HepG2 (cell line): ENCODE results near the gene GNL3. TPM values are rescaled to one million over a fixed set of nuclear protein-coding genes. Genes with fewer than 3 reads are reported as not detected.

Source experiments
- AHR ChIP-seq: IDR thresholded peaks from 2 replicates; pipeline ENCODE4 v1.6.1; 2018; ENCODE audit warnings: missing genetic modification reagents, missing compliant biosample characterization
- ETV6 ChIP-seq: sonication (generic); formaldehyde crosslinking; conservative IDR thresholded peaks from 2 replicates; pipeline ENCODE4 v1.4.0; 2020; ENCODE audit warnings: missing genetic modification reagents
- MED8 ChIP-seq: sonication (generic); formaldehyde crosslinking; IDR thresholded peaks from 2 replicates; pipeline ENCODE4 v1.8.1; 2023; ENCODE audit warnings: mild to moderate bottlenecking, missing genetic modification reagents; ENCODE audit not compliant: insufficient replicate concordance
- NFKBIZ ChIP-seq: IDR thresholded peaks from 2 replicates; pipeline ENCODE4 v1.6.1; 2018; ENCODE audit warnings: missing genetic modification reagents, missing compliant biosample characterization
- NFYC ChIP-seq: IDR thresholded peaks from 2 replicates; pipeline ENCODE4 v1.6.1; 2016; ENCODE audit warnings: missing genetic modification reagents, missing compliant biosample characterization
- NR1H2 ChIP-seq: sonication (generic); formaldehyde crosslinking; IDR thresholded peaks from 2 replicates; pipeline ENCODE4 v1.8.1; 2022; ENCODE audit warnings: low read depth, missing genetic modification reagents, borderline replicate concordance
- NR2F1 ChIP-seq, 2 experiments: fragments of 450-650 bp in 1 of 2; formaldehyde crosslinking in 1 of 2; IDR thresholded peaks; 2 replicates each; pipeline versions ENCODE4 v1.5.0 to v1.6.1; 2016 to 2020; ENCODE audit warnings: mild to moderate bottlenecking in 1 of 2, missing compliant biosample characterization in 1 of 2, missing genetic modification reagents in 1 of 2, moderate library complexity in 1 of 2
- NR2F2 ChIP-seq: IDR thresholded peaks from 2 replicates; pipeline ENCODE4 v1.6.1; 2012; ENCODE audit warnings: low read depth, inconsistent platforms, borderline replicate concordance
- POLR2A ChIP-seq, 2 experiments: IDR thresholded peaks; 2 replicates each; pipeline ENCODE4 v1.6.1; 2011; ENCODE audit warnings: low read depth in 2 of 2, low read length in 2 of 2, mild to moderate bottlenecking in 1 of 2, moderate library complexity in 1 of 2; ENCODE audit not compliant: insufficient read depth in 1 of 2
- RAD21 ChIP-seq: fragments of 450-650 bp; formaldehyde crosslinking; IDR thresholded peaks from 2 replicates; pipeline ENCODE4 v1.5.0; 2020; ENCODE audit warnings: mild to moderate bottlenecking
- REPIN1 ChIP-seq: sonication (generic); formaldehyde crosslinking; IDR thresholded peaks from 2 replicates; pipeline ENCODE4 v1.8.0; 2022; ENCODE audit warnings: missing genetic modification reagents, low read depth, mild to moderate bottlenecking, borderline replicate concordance
- RFX1 ChIP-seq: fragments of 450-650 bp; IDR thresholded peaks from 2 replicates; pipeline ENCODE4 v1.6.1; 2017
- STAT5B ChIP-seq: sonication (generic); formaldehyde crosslinking; IDR thresholded peaks from 2 replicates; pipeline ENCODE4 v1.4.0; 2020; ENCODE audit warnings: missing genetic modification reagents
- TMF1 ChIP-seq: sonication (generic); formaldehyde crosslinking; IDR thresholded peaks from 2 replicates; pipeline ENCODE4 v1.8.1; 2022; ENCODE audit warnings: low read depth, missing genetic modification reagents
- TOPORS ChIP-seq: sonication (generic); formaldehyde crosslinking; IDR thresholded peaks from 2 replicates; pipeline ENCODE4 v1.8.0; 2023; ENCODE audit warnings: mild to moderate bottlenecking, missing genetic modification reagents
- TSC22D2 ChIP-seq: sonication (generic); formaldehyde crosslinking; IDR thresholded peaks from 2 replicates; pipeline ENCODE4 v1.5.1; 2020; ENCODE audit warnings: missing genetic modification reagents, mild to moderate bottlenecking, borderline replicate concordance
- ZFP41 ChIP-seq: sonication (generic); formaldehyde crosslinking; IDR thresholded peaks from 2 replicates; pipeline ENCODE4 v1.4.0; 2020; ENCODE audit warnings: mild to moderate bottlenecking, missing genetic modification reagents, borderline replicate concordance
- ZNF20 ChIP-seq: sonication (generic); formaldehyde crosslinking; IDR thresholded peaks from 2 replicates; pipeline ENCODE4 v1.4.0; 2020; ENCODE audit warnings: mild to moderate bottlenecking, moderate library complexity, missing genetic modification reagents
- ZNF253 ChIP-seq: sonication (generic); formaldehyde crosslinking; IDR thresholded peaks from 2 replicates; pipeline ENCODE4 v1.8.0; 2022; ENCODE audit warnings: mild to moderate bottlenecking, missing genetic modification reagents, borderline replicate concordance
- ZNF33A ChIP-seq: sonication (generic); formaldehyde crosslinking; IDR thresholded peaks from 2 replicates; pipeline ENCODE4 v1.5.1; 2020; ENCODE audit warnings: missing genetic modification reagents, mild to moderate bottlenecking, moderate library complexity, borderline replicate concordance
- ZNF607 ChIP-seq: sonication (generic); formaldehyde crosslinking; IDR thresholded peaks from 2 replicates; pipeline ENCODE4 v1.5.1; 2020; ENCODE audit warnings: missing genetic modification reagents, mild to moderate bottlenecking, borderline replicate concordance
- ZNF768 ChIP-seq: sonication (generic); formaldehyde crosslinking; IDR thresholded peaks from 2 replicates; pipeline ENCODE4 v1.4.0; 2020; ENCODE audit warnings: missing genetic modification reagents
- polyA plus RNA-seq, 8 experiments: library from polyadenylated mRNA; depleted of rRNA in 3 of 8; stranded (reverse) in 7 of 8; unstranded in 1 of 8; fragments of >200 nt; fragmentation: Illumina TruSeq in 4 of 8; extraction: Trizol in 4 of 8; gene quantifications; 2 replicates each; pipeline versions ENCODE4 v1.2.1 to v1.2.3, GENCODE V29; 2011 to 2016; ENCODE audit warnings: low read depth in 4 of 8, missing spikeins in 1 of 8, mixed read lengths in 1 of 8; ENCODE audit not compliant: insufficient read depth in 1 of 8
- total RNA-seq, 5 experiments: library from RNA; depleted of rRNA; stranded (reverse); fragments of >200 nt; fragmentation: Illumina TruSeq; extraction: Trizol; gene quantifications; 2 replicates each; pipeline ENCODE4 v1.2.3, GENCODE V29; 2016; ENCODE audit warnings: low read depth in 1 of 5
- TF ChIP-seq, protein P1 (sequence below): sonication (generic); formaldehyde crosslinking; IDR thresholded peaks from 2 replicates; pipeline ENCODE4 v1.5.0; 2020; ENCODE audit warnings: missing genetic modification reagents, mild to moderate bottlenecking, borderline replicate concordance
- TF ChIP-seq, protein P2 (sequence below): sonication (generic); formaldehyde crosslinking; IDR thresholded peaks from 2 replicates; pipeline ENCODE4 v1.9.0; 2021; ENCODE audit warnings: missing genetic modification reagents, mild to moderate bottlenecking, borderline replicate concordance
- TF ChIP-seq, protein P3 (sequence below): sonication (generic); formaldehyde crosslinking; IDR thresholded peaks from 2 replicates; pipeline ENCODE4 v1.5.0; 2020; ENCODE audit warnings: mild to moderate bottlenecking, missing genetic modification reagents, moderate library complexity
- TF ChIP-seq, protein P4 (sequence below): sonication (generic); formaldehyde crosslinking; IDR thresholded peaks from 2 replicates; pipeline ENCODE4 v1.4.0; 2020; ENCODE audit warnings: missing genetic modification reagents
- TF ChIP-seq, protein P5 (sequence below): sonication (generic); formaldehyde crosslinking; IDR thresholded peaks from 2 replicates; pipeline ENCODE4 v1.8.0; 2022; ENCODE audit warnings: missing genetic modification reagents, mild to moderate bottlenecking, moderate library complexity, borderline replicate concordance

Gene GNL3
- total and polyA plus RNA-seq, 2 of the 13 experiments (the other 11 are each of a cell fraction or from before 2014, with no cell fraction given), result 129 to 257 TPM

DNA sequence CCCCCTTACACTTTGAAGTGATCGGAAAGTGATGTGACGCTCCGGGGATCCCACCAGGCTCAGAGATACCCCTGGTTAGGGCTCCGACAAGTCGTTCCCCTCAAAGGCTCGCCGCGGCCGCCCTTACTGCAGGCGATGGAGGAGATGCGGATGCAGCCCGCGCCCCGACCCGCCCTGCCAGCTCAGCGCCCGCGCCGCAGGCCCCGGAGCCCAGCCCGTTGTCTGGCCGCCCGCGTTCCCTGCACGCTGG, 19.5 kb downstream of the GNL3 start (continued):
- no peak for TF ChIP-seq NR1H2 (CRISPR knock-in tag)
- TF ChIP-seq ZNF253, result no peak
- TF ChIP-seq MED8 (CRISPR knock-in tag), result no peak
- TF ChIP-seq, protein P1, sequence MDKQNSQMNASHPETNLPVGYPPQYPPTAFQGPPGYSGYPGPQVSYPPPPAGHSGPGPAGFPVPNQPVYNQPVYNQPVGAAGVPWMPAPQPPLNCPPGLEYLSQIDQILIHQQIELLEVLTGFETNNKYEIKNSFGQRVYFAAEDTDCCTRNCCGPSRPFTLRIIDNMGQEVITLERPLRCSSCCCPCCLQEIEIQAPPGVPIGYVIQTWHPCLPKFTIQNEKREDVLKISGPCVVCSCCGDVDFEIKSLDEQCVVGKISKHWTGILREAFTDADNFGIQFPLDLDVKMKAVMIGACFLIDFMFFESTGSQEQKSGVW, result 0 out of 2 replicates have a peak, but pooled peaks have one; percentile 77
- TF ChIP-seq NFYC, result no peak
- TF ChIP-seq NR2F2, result no peak
- no peak for TF ChIP-seq NFKBIZ
- no peak for TF ChIP-seq TOPORS (CRISPR knock-in tag)
- 0 out of 2 replicates have a peak, but pooled peaks have one; percentile 27 for TF ChIP-seq AHR (CRISPR knock-in tag)
- no peak for TF ChIP-seq ZNF20 (CRISPR knock-in tag)
- TF ChIP-seq TMF1 (CRISPR knock-in tag), result no peak
- TF ChIP-seq, protein P2, sequence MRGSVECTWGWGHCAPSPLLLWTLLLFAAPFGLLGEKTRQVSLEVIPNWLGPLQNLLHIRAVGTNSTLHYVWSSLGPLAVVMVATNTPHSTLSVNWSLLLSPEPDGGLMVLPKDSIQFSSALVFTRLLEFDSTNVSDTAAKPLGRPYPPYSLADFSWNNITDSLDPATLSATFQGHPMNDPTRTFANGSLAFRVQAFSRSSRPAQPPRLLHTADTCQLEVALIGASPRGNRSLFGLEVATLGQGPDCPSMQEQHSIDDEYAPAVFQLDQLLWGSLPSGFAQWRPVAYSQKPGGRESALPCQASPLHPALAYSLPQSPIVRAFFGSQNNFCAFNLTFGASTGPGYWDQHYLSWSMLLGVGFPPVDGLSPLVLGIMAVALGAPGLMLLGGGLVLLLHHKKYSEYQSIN (CRISPR knock-in tag), result 0 out of 2 replicates have a peak, but pooled peaks have one; percentile 83
- no peak for TF ChIP-seq ZNF607 (CRISPR knock-in tag)
- peak in 1 of 2 experiments; percentile 66; a peak in 2 of 4 replicates for TF ChIP-seq POLR2A (IDR thresholded peaks at IDR 0.05; ENCODE audit: insufficient read depth in 1 of 2, low read depth in 2 of 2, low read length in 2 of 2)
- TF ChIP-seq ETV6 (CRISPR knock-in tag), result 0 out of 2 replicates have a peak, but pooled peaks have one; percentile 67
- peak; percentile 51; the same call in 1 of the 2 replicates for TF ChIP-seq ZNF768
- no peak for TF ChIP-seq RFX1
- TF ChIP-seq, protein P3, sequence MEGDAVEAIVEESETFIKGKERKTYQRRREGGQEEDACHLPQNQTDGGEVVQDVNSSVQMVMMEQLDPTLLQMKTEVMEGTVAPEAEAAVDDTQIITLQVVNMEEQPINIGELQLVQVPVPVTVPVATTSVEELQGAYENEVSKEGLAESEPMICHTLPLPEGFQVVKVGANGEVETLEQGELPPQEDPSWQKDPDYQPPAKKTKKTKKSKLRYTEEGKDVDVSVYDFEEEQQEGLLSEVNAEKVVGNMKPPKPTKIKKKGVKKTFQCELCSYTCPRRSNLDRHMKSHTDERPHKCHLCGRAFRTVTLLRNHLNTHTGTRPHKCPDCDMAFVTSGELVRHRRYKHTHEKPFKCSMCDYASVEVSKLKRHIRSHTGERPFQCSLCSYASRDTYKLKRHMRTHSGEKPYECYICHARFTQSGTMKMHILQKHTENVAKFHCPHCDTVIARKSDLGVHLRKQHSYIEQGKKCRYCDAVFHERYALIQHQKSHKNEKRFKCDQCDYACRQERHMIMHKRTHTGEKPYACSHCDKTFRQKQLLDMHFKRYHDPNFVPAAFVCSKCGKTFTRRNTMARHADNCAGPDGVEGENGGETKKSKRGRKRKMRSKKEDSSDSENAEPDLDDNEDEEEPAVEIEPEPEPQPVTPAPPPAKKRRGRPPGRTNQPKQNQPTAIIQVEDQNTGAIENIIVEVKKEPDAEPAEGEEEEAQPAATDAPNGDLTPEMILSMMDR, result no peak
- TF ChIP-seq ZNF33A, result 0 out of 2 replicates have a peak, but pooled peaks have one; percentile 6
- TF ChIP-seq RAD21, result peak; percentile 55
- TF ChIP-seq REPIN1, result no peak
- no peak for TF ChIP-seq STAT5B (CRISPR knock-in tag)
- TF ChIP-seq ZFP41 (CRISPR knock-in tag), result no peak
- TF ChIP-seq, protein P4, sequence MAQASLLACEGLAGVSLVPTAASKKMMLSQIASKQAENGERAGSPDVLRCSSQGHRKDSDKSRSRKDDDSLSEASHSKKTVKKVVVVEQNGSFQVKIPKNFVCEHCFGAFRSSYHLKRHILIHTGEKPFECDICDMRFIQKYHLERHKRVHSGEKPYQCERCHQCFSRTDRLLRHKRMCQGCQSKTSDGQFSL (CRISPR knock-in tag), result no peak
- TF ChIP-seq, protein P5, sequence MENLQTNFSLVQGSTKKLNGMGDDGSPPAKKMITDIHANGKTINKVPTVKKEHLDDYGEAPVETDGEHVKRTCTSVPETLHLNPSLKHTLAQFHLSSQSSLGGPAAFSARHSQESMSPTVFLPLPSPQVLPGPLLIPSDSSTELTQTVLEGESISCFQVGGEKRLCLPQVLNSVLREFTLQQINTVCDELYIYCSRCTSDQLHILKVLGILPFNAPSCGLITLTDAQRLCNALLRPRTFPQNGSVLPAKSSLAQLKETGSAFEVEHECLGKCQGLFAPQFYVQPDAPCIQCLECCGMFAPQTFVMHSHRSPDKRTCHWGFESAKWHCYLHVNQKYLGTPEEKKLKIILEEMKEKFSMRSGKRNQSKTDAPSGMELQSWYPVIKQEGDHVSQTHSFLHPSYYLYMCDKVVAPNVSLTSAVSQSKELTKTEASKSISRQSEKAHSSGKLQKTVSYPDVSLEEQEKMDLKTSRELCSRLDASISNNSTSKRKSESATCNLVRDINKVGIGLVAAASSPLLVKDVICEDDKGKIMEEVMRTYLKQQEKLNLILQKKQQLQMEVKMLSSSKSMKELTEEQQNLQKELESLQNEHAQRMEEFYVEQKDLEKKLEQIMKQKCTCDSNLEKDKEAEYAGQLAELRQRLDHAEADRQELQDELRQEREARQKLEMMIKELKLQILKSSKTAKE (CRISPR knock-in tag), result 0 out of 2 replicates have a peak, but pooled peaks have one; percentile 29
- 0 out of 2 replicates have a peak, but pooled peaks have one; percentile 51 for TF ChIP-seq TSC22D2
- no peak for TF ChIP-seq NR2F1 (CRISPR knock-in tag; IDR thresholded peaks at IDR 0.05)
